HG03457 (cell line): Measurements from ENCODE around the gene NXF2B.
"Not testable (repeated sequence)": the region's sequence is repeated elsewhere in the genome, so short reads cannot be mapped to it uniquely, and the experiment has no call there.

ENCODE experiments used
- ATAC-seq: cut with Tn5 transposase; IDR thresholded peaks from one replicate; pipeline ENCODE4 v1.9.1; 2021; ENCODE audit warnings: moderate number of reproducible peaks; ENCODE audit not compliant: unreplicated experiment

NXF2B gene

GRCh38 chrX:102439908-102440307 is at the start of gene NXF2B:
Gene NXF2B, minus strand, starts transcription at chrX:102440008. Its CDS starts 59,972 bp downstream, at chrX:102380036.
- ATAC-seq: not testable (repeated sequence)

- ATAC-seq: not testable (repeated sequence)
Measured at GRCh38 chrX:102478765-102479164, 39.0 kb upstream of the NXF2B start.

- ATAC-seq: not testable (repeated sequence)
Measured at GRCh38 chrX:102471762-102472220, 32.0 kb upstream of the NXF2B start, which contains the start of gene TCP11X2. Gene TCP11X2, minus strand, starts transcription at chrX:102471812.

- not testable (repeated sequence) for ATAC-seq
Measured at GRCh38 chrX:102470215-102470614, 30.4 kb upstream of the NXF2B start.

GRCh38 chrX:102458615-102459014 is 18.8 kb upstream of the NXF2B start:
- not testable (repeated sequence) for ATAC-seq

GRCh38 chrX:102414493-102414892 is 25.3 kb downstream of the NXF2B start:
- not testable (repeated sequence) for ATAC-seq

GRCh38 chrX:102345916-102346315 is 93.9 kb downstream of the NXF2B start:
- ATAC-seq: no peak

GRCh38 chrX:102341867-102342266 is 97.9 kb downstream of the NXF2B start:
- no peak for ATAC-seq

GRCh38 chrX:102339312-102340298 is 100.2 kb downstream of the NXF2B start:
- ATAC-seq: no peak

- no peak for ATAC-seq
Measured at GRCh38 chrX:102338162-102338561, 101.6 kb downstream of the NXF2B start.
